Stimulated activated CD8-positive, alpha-beta memory T cell treated with anti-CD3 and anti-CD28 coated beads, Interleukin-2, amount 100 ng/mL, for 1 hour (primary cell): ENCODE measurements around the gene SCAF11.
"Not testable (repeated sequence)": the region's sequence is repeated elsewhere in the genome, so short reads cannot be mapped to it uniquely, and the experiment has no call there.

Source experiments
- DNase-seq, 2 donors: peaks; one replicate each; pipeline ENCODE4 v3.0.0-alpha.2; 2020; ENCODE audit warnings: low read depth in 2 of 2

Gene SCAF11

GRCh38 chr12:45990468-45991283 lies at the start of gene SCAF11:
Gene SCAF11 (minus strand): TSS chr12:45990574. CDS start chr12:45964167, 26,407 bp downstream.
- DNase-seq: peak; percentile 100

- not testable (repeated sequence) for DNase-seq
Measured at GRCh38 chr12:46037066-46037465, 46.7 kb upstream of the SCAF11 start.

- no peak for DNase-seq
Measured at GRCh38 chr12:46027172-46027571, 36.8 kb upstream of the SCAF11 start.

GRCh38 chr12:46024099-46024498 lies 33.7 kb upstream of the SCAF11 start:
- no peak for DNase-seq

DNA sequence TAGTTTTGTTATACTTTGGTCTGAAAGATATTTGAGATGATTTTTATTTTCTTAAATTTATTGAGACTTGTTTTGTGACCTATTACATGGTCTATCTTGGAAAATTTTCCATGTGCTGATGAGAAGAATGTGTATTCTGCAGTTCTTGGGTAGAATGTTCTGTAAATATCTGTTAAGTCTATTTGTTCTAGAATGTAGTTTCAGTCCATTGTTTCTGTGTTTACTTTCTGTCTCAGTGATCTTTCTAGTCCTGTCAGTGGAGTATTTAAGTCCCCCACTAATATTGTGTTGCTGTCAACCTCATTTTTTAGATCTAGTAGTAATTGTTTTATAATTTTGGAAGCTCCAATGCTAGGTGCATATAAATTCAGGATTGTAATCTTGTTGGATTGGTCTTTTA lies 30.4 kb upstream of the SCAF11 start:
- DNase-seq: no peak

GRCh38 chr12:46018712-46019111 lies 28.3 kb upstream of the SCAF11 start:
- not testable (repeated sequence) for DNase-seq

DNA sequence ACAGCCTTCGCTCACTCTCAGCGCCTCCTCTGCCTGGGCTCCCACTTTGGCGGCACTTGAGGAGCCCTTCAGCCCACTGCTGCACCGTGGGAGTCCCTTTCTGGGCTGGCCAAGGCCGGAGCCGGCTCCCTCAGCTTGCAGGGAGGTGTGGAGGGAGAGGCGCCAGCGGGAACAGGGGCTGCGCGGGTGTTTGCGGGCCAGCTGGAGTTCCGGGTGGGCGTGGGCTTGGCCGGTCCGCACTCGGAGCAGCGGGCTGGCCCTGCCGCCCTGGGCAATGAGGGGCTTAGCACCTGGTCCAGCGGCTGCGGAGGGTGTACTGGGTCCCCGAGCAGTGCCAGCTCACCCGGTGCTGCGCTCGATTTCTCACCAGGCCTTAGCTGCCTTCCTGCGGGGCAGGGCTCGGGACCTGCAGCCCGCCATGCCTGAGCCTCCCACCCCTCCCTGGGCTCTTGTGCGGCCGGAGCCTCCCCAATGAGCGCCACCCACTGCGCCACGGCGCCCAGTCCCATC lies 27.5 kb upstream of the SCAF11 start:
- not testable (repeated sequence) for DNase-seq

- DNase-seq: no peak
Measured at GRCh38 chr12:46005823-46006222, 15.4 kb upstream of the SCAF11 start.

GRCh38 chr12:46005151-46005797 lies 14.9 kb upstream of the SCAF11 start:
- no peak for DNase-seq

DNA sequence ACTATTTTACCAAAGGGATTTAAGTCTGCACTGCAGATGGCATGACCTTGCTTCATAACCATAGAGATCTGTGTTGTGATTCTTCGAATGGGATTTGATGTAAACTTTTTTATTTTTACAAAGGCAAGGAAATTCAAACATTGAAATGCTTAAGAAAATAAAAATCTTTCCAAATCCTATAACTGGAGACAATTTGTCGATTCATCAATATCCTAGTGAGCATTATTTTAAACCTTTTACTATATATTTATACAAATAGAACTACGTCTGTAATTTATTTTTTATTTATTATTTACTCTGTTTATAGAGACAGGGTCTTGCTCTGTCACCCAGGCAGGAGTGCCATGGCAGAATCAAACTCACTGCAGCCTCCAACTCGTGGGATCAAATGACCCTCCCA lies 14.3 kb upstream of the SCAF11 start:
- no peak for DNase-seq

DNA sequence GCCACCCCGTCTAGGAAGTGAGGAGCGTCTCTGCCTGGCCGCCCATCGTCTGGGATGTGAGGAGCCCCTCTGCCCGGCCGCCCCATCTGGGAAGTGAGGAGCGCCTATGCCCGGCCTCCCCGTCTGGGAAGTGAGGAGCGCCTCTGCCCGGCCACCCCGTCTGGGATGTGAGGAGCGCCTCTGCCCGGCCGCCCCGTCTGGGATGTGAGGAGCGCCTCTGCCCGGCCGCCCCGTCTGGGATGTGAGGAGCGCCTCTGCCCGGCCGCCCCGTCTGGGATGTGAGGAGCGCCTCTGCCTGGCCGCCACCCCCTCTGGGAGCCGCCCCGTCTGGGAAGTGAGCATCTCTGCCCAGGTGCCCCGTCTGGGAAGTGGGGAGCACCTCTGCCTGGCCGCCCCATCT lies 9.7 kb upstream of the SCAF11 start:
- not testable (repeated sequence) for DNase-seq

DNA sequence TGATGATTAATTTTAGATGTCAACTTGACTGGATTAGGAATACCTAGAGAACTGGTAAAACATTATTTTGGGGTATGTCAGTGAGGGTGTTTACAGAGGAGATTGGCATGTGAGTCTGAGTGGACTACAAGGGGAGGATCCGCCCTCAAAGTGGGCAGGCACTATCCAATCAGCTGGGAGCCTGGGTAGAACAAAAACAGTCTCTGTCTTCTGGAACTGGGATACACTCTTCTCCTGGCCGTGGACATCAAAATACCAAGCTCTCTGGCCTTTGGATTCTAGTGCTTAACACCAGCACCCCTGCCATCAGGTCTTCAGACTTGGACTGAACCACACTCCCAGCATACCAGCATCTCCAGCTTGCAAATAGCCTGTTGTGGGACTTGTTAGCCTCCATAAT lies 4.4 kb upstream of the SCAF11 start:
- no peak for DNase-seq

- peak; percentile 38 to 41 for DNase-seq
Measured at GRCh38 chr12:45991284-45992249, 1.2 kb upstream of the SCAF11 start.

- DNase-seq: peak; percentile 20 to 22
Measured at GRCh38 chr12:45989721-45990467, 480 bp downstream of the SCAF11 start.

DNA sequence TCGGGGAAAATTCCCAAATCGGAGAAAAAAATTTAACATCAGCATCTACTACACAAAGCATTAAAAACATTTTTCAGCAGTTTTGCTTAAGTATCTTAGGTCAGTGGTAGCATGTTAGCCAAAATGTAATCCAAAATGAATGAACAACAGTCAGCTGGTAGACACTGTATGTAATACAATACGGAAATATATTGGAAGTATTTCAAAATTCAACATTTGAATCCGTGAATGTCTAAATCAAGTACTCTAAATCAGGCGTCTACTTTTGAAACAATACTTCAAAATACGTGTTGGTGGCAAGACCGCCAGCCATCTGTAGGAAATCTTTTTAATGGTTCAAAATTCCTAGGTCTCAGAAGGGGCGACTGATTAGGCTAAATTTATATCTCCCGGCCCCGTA lies 1.1 kb downstream of the SCAF11 start:
- no peak for DNase-seq

DNA sequence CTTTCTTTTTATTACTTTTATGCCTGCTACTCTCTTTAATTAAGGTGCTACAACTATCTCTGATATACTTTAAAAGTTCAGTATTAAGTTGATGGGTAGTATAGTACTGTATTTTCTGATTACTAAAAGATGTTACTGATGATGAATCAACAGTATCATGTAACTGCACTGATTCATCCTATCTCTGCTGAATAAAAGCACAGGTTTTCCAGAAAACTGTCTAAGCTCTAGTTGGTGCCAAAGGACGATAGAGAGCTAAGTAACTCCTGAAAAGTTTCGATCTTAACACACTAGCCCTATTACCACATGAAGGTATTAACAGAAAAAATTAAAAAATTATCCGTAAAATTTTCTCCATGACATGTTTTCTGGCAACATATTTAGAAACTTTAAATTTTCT lies 2.1 kb downstream of the SCAF11 start:
- no peak for DNase-seq

GRCh38 chr12:45987340-45987727 lies 3.0 kb downstream of the SCAF11 start:
- no peak for DNase-seq

DNA sequence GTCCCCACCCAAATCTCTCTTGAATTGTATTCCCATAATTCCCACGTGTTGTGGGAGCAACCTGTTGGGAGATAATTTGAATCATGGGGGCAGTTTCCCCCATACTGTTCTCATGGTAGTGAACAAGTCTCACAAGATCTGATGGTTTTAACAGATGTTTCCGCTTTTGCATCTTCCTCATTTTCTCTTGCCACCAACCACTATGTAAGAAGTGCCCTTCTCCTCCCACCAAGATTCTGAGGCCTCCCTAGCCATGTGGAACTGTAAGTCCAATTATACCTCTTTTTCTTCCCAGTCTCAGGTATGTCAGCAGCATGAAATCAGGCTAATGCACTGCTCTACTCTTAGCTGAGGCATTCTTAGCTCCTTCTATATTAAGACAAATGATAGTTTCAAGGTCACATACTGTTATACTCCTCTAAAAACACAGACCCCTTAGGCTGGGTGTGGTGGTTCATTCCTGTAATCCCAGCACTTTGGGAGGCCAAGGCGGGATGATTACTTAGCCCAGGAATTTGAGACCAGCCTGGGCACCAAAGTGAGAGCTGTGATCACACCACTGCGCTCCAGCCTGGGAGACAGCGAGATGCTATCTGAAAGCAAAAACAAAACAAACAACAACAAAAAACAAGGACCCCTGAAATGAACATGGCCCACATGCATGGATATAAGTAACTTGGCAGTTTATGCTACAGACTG lies 3.6 kb downstream of the SCAF11 start:
- DNase-seq: no peak

- no peak for DNase-seq
Measured at GRCh38 chr12:45981075-45981837, 9.1 kb downstream of the SCAF11 start.

- DNase-seq: no peak
Measured at GRCh38 chr12:45980540-45980939, 9.8 kb downstream of the SCAF11 start.
